Ishikawa (cell line): ENCODE data around the gene GBF1.

Experiments
- CEBPB ChIP-seq: IDR thresholded peaks from 2 replicates; pipeline ENCODE4 v1.6.1; 2012
- EGR1 ChIP-seq: IDR thresholded peaks from 2 replicates; pipeline ENCODE4 v1.6.1; 2012
- EP300 ChIP-seq: IDR thresholded peaks from 2 replicates; pipeline ENCODE4 v1.6.1; 2012; ENCODE audit warnings: borderline replicate concordance
- YY1 ChIP-seq: IDR thresholded peaks from 2 replicates; pipeline ENCODE4 v1.6.1; 2012; ENCODE audit warnings: low read depth
- TF ChIP-seq, protein P1 (sequence below): IDR thresholded peaks from 2 replicates; pipeline ENCODE4 v1.6.1; 2012; ENCODE audit warnings: low read depth, mild to moderate bottlenecking

DNA sequence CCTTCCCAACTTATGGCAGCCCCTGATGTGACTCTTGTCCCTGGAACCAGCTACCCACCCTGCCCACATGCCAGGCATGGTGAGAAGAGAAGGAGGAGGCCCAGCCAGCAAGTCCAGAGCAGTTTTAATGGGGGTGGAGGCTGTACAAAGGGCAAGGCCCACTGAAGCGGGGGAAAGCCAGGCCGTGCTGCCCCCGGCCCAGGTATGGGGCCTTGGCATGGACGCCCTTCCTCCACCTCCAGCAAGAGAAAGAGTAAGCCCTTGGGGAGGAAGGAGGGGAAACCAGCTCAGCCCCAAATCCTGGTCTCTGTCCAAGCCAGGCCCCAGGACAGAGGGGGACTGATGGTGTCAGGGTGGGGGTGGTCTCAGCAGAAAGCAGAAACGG is 157.2 kb downstream of the GBF1 start:
- TF ChIP-seq EP300 (no peak), YY1 (no peak), EGR1 (no peak), CEBPB (no peak)
- TF ChIP-seq, protein P1, sequence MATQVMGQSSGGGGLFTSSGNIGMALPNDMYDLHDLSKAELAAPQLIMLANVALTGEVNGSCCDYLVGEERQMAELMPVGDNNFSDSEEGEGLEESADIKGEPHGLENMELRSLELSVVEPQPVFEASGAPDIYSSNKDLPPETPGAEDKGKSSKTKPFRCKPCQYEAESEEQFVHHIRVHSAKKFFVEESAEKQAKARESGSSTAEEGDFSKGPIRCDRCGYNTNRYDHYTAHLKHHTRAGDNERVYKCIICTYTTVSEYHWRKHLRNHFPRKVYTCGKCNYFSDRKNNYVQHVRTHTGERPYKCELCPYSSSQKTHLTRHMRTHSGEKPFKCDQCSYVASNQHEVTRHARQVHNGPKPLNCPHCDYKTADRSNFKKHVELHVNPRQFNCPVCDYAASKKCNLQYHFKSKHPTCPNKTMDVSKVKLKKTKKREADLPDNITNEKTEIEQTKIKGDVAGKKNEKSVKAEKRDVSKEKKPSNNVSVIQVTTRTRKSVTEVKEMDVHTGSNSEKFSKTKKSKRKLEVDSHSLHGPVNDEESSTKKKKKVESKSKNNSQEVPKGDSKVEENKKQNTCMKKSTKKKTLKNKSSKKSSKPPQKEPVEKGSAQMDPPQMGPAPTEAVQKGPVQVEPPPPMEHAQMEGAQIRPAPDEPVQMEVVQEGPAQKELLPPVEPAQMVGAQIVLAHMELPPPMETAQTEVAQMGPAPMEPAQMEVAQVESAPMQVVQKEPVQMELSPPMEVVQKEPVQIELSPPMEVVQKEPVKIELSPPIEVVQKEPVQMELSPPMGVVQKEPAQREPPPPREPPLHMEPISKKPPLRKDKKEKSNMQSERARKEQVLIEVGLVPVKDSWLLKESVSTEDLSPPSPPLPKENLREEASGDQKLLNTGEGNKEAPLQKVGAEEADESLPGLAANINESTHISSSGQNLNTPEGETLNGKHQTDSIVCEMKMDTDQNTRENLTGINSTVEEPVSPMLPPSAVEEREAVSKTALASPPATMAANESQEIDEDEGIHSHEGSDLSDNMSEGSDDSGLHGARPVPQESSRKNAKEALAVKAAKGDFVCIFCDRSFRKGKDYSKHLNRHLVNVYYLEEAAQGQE, result no peak
